Activated effector memory CD4-positive, alpha-beta T cell treated with Interleukin-2 at 50 U/mL for 16 hours (primary cell): Measurements from ENCODE around the gene ISG20.

Experiments used
- DNase-seq: peaks from one replicate; pipeline ENCODE4 v3.0.0-alpha.2; 2020

Gene ISG20

GRCh38 chr15:88655800-88656488 lies 17.1 kb downstream of the ISG20 start:
- DNase-seq: no peak

DNA sequence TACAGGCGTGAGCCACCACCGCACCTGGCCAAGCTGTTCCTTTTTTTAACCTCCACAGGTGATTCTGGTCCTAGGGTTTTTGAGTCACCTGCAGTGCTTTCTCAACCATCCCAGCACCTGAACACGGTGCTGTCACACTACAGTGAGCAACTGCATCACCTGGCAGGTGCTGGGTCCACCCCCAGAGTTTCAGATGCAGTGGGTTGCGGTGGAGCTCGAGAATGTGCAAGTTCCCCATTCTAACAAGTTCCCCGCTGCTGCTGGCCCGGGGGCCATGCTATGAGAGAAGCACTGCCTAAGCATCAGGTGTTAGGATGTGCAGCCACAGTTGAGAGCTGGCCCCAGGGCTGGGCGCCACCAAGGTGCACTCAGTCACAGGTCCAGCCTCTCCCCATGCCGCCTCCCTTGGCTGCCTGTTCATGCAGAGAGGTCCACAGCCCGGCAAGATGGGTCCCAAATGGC lies 18.0 kb downstream of the ISG20 start:
- DNase-seq: no peak

- DNase-seq: no peak
Measured at GRCh38 chr15:88657326-88658069, 18.7 kb downstream of the ISG20 start.

DNA sequence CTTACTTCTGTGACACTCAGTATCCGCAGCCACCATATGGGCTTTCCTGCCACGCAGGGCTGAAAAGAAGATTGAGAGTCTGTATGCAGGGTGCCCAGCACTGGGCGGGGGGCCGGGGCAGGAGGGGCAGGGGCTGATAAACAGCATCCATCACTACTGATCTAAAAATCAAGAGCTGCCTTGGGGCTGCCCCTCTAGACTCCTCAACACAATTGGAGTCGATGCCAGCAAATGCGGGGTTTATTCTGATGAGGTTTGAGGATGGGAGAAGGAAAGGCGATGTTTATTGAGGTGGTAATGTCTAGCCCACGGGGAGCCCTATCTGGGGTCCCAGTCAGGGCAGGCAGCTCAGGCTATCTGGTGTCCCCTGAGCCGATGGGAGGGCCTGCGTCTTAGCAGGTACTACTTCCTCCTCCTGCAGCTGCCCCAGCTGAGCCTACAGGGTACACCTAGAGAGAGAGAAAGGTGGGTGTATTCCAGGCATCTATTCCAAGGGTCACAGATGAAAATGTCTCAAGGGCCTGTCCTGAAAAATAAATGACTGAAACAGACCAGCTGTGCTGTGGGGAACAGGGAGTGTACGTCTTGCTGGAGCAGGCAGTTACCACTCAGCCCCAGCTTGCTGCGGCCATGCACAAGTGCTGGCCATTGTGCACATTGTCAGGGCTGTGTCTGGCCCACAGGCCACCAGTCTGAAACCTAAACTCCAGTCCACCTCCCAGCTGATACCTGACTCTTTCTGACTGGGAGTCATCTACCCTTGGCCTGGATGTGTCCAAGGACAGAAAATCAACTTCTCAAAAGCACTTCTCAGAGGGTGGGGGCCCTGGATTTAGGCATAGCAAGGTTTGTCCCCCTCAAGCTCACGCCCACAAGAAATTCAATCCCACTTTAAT lies 19.5 kb downstream of the ISG20 start:
- no peak for DNase-seq

DNA sequence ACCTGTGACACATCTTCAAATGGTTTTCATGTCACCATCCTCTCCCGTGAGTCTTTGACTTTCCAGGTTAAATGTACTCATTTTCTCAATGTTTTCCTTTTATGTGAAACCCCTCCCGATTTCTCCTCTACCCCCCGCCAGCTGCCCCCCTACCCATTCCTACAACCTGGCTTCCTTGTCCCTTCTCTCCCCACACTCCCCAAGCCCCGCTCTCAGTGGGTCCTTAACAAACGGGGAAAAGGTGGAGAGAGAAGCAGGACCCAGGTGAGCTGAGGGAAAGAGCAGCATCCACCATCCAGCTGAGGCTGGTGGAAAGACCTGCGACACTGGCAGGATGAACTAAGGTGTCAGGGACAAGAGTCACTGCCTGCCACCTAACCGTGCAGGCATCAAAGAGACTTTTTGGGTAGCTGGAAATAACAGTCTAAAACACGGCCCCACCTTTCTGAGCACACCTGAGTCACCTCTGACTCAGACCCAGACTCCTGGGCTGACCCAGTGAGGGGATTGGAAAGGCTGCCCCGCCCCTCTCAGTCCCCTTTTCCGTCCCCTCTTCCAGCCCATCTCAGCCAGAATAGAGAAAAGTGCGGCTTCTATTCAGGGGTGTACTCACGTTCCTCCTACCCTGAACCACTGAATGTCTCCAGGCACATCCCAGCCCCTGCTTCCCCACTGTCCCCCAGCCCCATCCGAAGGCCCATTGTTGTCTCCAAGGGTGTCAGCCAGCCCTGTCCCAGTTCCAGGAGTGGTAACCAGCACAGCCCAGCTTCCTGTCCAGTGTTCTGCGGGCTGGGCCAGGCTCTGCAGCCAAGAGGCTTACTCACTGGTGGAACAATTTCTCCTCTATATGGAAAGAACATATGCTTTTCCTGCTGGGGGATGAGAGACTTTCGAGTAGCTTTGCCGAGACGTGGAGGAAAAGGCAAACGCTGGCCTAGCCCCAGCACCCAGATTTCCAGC lies 20.4 kb downstream of the ISG20 start:
- DNase-seq: no peak

- no peak for DNase-seq
Measured at GRCh38 chr15:88661041-88661700, 22.4 kb downstream of the ISG20 start.

DNA sequence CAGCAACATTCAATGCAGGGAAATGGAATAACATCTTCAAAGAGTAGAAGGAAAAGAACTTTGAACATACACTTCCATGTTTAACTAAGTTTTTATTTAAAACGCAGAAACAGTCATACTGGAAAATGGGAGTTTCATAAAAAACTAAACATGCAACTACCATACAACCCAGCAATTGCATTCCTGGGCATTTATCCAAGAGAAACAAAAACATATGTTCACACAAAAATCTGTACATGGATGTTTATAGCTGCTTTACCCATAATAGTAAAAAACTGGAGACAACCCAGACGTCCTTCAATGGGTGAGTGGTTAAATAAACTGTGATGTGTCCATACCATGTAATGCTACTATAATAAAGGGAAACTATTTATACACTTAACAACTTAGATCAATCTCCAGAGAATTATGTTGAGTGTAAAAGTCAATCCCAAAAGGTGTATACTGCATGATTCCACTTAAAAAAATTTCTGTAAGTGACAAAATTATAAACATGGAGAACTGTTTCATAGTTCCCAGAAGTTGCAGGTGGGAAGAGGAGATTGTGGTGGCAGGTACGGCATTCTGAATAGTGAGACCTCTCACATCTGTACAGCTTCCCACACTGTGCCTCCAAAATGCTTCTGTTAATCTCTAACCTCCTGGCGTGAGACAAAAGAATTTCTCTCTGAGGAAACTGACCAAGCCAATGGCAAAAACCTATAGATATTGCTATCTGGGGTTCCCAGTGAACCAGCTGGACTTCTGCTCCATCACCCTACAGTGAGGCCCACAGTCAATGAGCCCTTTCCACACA lies 23.1 kb downstream of the ISG20 start:
- DNase-seq: no peak

- DNase-seq: no peak
Measured at GRCh38 chr15:88663141-88663621, 24.4 kb downstream of the ISG20 start.

- DNase-seq: peak; percentile 32
Measured at GRCh38 chr15:88664151-88664778, 25.4 kb downstream of the ISG20 start.

DNA sequence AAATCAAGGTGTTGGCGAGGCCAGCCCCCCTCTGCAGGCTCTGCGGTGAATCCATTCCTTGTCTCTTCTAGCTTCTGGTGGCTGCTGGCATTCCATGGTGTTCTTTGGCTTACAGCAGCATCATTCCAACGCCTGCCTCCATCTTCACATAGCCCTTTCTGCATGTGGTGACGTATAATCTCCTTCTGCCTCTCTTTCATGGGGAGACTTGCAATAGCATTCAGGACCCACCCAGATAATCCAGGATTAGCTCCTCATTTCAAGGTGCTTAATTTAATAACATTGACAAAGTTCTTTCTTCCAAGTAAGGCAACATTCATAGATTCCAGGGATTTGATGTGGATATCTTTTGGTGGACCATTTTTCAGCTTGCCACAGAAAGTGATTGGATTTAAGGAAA lies 35.8 kb downstream of the ISG20 start:
- DNase-seq: no peak

- no peak for DNase-seq
Measured at GRCh38 chr15:88678755-88679154, 39.9 kb downstream of the ISG20 start.

DNA sequence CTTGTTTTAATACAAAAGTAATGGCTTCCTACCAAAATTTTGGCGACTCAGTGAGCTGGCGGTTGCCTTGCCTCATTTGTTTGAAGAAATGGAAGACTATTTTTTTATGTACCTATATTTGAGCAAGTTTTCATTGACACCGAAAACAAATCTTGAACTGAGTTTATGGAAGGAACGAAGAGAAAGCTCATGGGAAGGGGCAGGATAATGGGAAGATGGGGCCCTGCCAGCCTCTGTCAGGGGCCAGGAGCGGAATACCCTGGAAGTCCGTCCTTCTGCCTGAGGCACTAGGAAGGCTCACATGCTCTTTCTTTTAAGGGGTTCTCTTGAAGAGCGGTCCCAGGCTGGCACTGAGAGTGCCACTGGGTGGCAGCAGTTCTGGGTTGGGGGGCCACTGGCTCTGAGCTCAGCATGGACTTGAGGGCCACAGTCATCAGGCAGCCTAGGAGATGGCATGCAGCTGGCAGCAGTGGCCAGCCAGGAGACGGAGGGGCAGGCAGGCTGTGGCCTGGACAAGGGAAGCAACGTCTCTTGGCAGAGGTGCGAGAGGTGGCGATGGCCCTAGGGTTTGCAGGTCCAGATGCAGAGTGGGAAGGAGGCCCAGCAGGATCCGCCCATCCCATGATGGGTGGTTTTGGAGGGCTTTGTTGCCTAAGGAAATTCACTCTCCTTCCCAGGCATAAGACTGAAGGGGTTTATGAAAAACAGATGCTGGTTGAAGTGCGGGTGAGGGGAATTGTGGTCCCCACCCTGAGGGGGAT lies 41.6 kb downstream of the ISG20 start:
- DNase-seq: no peak

GRCh38 chr15:88681610-88682221 lies 42.9 kb downstream of the ISG20 start:
- no peak for DNase-seq

DNA sequence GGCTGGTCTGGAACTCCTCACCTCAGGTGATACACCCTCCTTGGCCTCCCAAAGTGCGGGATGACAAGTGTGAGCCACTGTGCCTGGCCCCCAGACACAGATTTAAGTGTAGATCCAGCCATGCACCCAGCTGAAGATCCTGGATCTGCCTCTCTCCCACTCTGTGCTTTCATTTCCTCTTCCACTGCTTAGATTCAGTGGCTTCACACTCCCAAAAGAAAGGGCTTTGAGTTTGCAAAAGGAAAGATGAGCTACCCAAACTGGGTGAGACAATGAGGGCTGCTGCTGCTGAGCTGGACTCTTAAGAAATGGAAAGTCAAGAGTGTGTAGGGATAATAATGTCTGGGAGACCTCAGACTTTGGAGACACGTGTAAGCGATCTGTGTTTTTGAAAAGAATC lies 45.5 kb downstream of the ISG20 start:
- no peak for DNase-seq

DNA sequence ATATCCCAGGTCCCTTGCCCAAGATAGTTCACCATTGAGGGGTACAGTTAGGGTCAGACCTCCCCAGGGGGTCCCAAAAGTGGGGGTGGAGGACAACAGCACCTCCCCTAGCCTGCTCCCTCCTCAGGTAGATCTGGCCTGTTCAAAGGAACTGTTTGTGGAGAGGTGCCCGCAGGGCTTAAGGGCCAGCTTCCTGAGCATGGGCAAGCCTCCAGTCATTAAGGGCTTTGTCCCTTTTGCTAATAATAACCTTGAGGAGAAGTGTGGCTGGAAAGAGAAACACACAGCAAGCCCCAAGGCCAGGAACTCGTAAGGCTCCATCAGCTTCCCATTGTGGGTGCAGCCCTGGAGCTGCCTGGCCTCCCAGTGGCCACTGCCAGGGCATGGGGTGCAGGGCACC lies 47.4 kb downstream of the ISG20 start:
- no peak for DNase-seq

DNA sequence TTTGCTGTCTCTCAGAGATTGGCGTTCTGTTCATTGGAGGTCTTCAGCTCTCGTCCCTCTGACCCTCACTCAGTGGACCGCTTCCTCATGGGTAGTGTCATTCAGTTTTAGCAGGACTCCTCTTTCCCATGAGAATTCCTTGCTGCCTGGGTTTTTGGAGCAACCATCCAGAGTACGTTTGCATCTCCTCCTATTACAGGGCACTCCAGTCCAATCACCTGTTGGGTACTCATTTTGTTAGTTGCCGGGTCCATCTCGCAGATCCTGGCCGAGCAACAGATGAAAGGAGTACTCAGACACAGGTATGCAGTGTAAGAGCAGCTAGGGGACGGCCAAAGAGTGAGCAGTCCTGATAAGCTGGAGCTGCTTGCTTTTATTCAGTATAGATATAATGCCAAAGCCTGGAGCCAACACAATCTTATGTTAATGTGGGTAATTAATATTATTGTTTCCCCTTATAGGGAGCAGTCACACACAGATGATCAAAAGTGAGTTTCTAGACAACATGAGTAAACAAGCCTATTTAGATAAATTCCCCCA lies 49.6 kb downstream of the ISG20 start:
- DNase-seq: no peak

DNA sequence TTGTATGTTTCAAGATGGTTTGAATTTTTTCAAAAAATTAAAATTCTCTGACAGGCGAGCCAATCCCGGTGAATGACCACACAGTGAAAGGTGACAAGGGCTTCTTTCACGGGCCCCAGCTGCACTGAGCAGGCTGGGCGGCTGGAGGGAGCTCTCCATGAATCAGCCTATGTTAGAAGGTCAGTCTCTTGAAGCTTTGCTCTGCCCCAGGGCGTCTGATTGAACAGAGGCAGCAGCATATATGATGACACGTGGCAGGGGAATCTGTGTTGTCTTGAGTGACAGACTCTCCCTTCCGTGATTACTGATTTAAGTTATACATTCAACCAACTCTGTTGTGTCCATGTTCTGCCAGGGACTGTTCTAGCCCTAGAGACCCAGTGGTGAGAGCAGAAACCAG lies 51.5 kb downstream of the ISG20 start:
- DNase-seq: no peak

DNA sequence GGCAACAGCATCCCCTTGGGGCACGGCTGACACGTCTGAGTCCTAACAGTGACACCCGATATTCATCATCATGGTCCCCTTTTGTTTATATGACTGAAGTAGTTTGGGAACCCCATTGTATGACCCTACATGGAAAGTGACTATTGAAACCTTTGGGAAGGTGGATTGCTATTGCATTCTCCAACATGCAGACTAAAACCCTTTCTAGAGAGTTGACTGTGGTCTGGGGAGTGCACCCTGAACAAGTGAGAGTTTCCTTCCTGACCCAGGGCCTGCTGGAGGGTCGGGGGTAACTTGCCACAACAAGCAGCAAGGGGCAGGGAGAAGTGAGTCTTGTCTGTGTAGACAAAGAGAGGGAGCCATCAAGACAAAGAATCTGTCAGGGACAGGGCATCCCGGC lies 54.4 kb downstream of the ISG20 start:
- no peak for DNase-seq

DNA sequence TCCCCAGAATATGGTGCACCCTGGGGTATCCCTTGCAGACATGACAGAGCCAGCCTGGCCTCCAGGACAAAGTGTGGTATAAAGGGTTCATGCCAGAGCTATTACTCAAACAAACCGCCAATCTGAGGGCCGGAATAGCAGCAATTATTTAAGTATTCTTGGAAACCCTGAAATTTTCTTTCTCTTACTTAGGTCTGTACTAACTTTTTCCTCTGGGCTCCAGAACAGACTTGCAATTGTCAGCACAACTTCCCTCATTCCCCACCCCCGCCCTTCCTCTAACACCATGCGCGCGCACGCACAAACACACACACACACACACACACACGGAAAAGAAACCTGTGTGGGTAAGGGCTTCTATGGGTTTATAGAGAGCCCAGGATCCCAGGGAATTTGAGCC lies 56.3 kb downstream of the ISG20 start:
- no peak for DNase-seq
